Measurements from ENCODE around the gene TMEM181.
A peak's percentile ranks its signal among the peaks of the same experiment; 100 is the strongest.
"Not testable (repeated sequence)": the region's sequence is repeated elsewhere in the genome, so short reads cannot be mapped to it uniquely, and the experiment has no call there.

The TMEM181 gene

GRCh38 chr6:158621694-158622544, 62.0 kb downstream of the TMEM181 start:
- peak; percentile 91 for DNase-seq (ENCODE audit: low spot score)

DNA sequence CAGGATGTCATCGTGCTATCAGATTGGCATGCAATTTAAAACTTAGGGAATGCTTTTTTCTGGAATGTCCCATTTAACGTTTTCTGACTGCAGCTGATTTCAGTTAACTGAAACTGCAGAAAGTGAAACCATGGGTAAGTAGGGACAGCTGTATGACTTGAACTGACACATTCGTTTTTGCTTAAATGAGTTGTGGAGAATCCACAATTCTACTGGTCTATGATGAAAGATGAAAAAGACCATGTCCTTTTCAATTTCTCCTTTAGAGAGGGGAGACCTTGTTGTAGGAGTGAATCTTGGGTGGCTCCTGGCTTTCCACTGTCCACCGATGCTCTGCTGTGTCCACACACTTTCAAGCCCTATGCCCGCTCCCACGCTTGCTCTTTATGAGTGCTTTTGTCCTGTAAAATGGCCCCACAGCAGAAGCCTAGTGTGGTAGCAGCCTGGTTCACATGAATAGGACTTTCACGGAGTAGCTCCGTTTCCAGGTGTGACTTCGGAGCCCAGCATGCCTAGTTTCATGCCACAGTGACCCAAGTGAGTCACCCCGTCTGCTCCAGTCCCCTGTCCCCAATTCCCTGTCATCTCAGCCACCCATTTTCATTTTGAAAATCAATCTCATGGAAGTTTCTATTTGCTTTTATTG, 62.8 kb downstream of the TMEM181 start:
- no peak for DNase-seq (ENCODE audit: low spot score)

DNA sequence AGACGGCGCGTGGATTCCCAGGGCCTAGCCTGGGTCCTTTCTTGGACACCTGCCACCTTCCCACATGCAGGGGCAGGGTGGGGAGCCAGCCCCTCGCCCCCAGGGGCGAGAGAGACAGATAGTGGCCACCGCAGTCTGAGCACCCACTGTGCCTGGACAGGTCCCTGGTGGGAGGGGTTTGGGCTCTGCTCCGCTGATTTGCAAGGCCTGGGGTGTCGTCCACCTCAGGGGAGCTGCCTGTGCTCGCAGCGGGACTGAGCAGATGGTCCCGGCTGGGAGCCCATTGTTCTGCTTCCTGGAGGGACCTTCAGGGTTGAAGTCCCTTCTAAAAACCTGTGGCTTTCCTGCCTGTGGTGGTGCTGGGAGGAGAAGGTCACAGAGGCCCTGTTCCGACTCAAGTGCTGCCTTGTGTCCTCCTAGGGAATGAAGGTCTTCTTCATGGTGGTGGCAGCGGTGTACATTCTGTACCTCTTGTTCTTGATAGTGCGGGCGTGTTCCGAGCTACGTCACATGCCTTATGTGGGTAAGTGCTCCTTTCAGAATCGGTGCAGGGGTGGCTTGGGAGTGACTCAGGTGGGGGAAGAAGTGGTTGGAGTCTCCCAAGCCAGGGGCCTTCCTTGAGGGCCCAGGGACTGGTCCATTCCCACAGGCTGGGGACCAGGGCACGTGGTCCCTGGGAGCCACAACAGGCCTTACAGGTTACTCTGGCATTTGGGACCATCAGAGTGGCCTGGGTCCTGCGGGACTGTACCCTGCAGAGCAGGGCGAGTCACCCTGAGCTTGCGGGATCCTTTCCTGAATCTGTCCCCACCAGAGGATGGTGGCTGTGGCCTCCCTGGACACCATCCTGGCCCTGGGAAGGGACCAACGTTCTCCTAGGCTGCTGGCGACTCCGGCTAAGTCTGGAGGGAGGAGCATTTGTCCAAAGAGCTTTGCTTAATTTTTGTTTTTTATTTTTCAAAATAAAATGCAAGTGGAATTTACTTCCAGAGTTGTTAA, 65.1 kb downstream of the TMEM181 start:
- DNase-seq (ENCODE audit: low spot score), result no peak

- no peak for DNase-seq (ENCODE audit: low spot score)
These were observed 66.0 kb downstream of the TMEM181 start for GRCh38 chr6:158625881-158626305.

DNA sequence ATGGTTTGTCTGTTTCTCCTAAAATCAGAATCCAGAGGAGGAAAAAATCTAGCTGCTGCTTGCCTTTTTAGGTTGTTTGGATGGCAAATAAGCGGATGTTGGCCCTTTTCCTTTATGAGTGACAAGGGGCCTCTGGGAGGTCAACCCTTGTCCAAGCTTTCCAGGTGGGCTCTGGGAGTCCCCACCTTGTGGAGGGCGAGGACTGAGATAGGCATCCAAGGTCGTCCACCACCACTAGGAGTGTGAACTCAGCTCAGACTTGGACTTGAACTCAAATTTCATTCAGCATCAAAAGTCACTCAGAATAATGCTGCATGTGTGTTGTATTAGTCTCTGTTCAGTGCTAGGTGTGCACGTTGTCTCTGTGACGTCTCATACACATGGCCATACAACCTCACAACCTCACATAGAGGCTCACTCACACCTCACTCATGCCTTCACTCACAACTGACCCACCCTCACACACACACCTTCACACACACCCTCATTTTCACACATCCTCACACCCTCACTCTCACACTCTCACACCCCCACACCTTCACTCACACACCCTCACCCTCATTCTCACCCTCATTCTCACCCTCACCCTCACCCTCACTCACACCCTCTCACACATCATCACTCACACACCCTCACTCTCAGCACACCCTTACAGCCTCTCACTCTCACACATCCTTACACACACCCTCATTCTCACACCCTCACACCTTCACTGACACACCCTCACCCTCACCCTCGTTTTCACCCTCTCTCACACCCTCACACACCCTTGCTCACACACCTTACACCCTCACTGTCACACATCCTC, 66.7 kb downstream of the TMEM181 start:
- no peak for DNase-seq (ENCODE audit: low spot score)

- DNase-seq (ENCODE audit: low spot score), result no peak
These were observed 67.5 kb downstream of the TMEM181 start for GRCh38 chr6:158627168-158627939.

DNA sequence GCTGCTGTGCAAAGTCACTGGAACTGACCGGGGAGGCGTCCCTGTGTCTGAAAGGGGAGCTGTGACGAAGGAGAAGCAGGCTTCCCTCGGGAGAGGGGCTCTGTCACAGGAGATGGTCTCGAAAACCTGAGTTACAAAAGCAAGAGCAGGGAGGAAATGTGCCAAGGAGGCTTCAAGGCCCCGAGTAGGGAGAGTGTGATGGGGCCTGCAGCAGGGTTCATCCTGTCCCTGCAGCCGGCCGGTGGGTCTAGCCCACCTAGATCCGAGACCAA, 68.0 kb downstream of the TMEM181 start:
- DNase-seq (ENCODE audit: low spot score), result no peak

GRCh38 chr6:158628542-158628941, 68.7 kb downstream of the TMEM181 start:
- DNase-seq (ENCODE audit: low spot score), result no peak

- peak; percentile 61 for DNase-seq (ENCODE audit: low spot score)
These were observed 69.7 kb downstream of the TMEM181 start for GRCh38 chr6:158629367-158630221.

GRCh38 chr6:158630938-158631616, 71.2 kb downstream of the TMEM181 start:
- DNase-seq (ENCODE audit: low spot score), result no peak

DNA sequence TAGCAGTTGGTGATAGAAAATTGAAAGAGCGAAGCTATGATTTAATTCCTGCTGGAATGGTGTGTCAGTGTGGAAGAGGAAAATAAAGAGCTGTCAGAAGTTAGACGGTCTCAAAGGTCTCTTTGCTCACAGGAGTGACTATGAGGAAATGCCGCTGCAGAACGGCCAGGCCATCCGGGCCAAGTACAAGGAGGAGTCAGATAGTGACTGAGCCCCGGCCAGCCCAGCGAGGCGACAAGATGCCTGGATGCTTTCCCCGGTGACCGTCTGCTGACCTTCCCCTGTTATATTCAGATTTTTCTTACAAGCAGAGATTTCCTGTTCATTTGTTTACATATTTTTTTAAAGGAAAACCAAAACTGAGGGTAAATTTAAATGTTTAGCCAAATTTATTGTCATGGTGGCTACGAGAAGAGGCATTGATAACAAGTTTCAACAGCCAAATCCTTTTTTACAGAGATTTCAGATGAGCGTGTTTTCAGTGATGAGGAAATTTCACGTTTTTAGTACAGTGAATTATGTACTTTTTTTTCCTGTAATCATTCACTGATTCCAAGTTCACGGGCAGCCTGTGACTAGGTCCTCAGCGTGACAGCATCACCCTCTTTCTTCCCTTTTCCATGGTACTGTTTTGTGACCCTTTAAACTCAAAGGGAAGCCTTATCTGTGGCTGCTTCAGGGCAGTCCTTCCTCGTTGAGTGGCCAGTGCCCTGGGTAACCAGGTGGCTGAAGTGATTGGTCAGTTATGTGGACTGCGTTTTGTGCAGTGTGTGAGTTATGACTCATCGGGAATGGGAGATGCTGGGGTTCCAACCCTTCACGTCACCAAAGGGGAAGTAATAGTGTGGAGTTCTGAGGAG, 72.0 kb downstream of the TMEM181 start:
- no peak for DNase-seq (ENCODE audit: low spot score)

DNA sequence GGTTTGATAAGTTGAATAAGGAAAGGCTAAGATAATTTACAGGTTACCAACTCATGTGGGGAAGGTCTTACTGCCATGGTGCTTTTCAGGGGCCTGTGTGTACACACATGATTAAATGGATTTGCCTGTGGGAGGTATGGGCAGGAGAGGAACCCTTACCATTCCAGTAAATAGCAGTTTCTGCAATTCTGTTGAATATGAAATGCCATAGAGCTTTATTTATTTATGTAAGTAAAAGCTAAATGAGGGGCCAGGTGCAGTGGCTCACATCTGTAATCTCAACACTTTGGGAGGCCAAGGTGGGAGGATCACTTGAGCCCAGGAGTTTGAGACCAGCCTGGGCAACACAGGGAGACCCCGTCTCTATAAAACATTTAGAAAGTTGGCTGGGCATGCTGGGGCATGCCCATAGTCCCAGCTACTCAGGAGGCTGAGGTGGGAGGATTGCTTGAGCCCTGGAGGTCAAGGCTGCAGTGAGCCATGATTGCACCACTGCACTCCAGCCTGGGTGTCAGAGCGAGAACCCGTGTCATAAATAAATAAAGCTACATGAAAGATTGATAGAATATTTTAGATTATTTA, 72.7 kb downstream of the TMEM181 start:
- DNase-seq (ENCODE audit: low spot score), result not testable (repeated sequence)

GRCh38 chr6:158633127-158633526, 73.2 kb downstream of the TMEM181 start:
- no peak for DNase-seq (ENCODE audit: low spot score)

DNA sequence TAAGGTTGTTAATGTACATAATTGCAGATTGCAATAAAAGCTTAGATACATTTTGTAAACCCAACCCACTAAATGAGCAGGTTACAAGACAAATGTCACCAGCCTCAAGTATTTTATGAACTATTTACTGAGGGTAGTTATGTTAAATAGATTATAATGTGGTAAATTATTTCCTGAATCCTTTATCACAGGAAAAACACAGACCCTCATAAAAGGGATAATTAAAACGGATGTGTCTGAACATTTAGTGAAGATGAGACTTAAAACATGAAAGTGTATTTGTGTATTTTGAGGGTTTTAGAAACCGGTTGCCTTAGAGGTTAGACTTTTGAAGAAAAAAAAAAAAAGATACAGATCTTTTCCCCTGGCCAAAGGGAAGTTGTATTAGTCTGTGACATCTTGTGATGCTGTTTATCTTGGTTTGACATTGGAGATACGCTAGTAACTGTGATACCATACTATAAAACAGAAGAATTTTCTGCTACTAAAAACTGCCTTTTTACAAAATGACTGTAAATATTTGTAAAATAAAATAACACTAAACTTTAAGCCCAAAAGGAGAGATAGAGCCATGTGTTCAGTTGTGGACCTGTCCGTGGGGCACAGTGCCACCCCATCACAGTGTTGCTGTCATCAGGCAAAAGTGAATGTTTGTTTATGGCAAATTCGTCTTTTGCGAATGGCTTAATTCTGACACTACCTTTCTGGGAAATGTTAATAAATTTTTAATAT, 75.0 kb downstream of the TMEM181 start:
- no peak for DNase-seq (ENCODE audit: low spot score)

DNA sequence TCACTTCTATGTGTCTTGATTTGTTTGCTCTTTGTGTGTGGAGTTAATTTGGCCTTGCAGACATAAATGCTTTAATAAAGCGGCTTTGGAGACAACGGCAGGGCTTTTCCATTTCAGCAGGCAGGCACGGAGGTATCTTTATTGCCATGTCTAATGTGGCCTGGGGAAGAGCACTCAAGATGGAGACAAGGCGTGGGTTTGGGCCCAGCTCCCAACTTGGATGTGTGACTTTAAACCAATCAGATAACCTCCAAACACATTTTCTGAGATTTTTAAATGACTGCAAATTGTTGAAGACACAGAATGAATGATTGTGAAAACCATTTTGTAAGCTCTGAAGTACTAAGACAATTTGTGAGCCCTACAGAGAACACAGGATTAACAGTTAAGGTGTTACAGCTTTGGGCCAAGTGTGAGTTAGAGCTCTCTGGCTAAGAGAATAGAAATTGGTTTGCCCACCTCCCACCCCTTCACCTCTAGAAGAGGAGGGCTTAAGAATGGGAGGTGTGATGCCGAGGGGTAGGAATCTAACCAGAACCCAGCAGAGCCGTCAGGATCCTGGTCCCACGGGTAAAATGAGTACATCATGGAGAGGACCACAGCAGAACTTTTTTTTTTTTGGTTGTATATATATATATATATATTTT, 75.7 kb downstream of the TMEM181 start:
- DNase-seq (ENCODE audit: low spot score), result no peak

DNA sequence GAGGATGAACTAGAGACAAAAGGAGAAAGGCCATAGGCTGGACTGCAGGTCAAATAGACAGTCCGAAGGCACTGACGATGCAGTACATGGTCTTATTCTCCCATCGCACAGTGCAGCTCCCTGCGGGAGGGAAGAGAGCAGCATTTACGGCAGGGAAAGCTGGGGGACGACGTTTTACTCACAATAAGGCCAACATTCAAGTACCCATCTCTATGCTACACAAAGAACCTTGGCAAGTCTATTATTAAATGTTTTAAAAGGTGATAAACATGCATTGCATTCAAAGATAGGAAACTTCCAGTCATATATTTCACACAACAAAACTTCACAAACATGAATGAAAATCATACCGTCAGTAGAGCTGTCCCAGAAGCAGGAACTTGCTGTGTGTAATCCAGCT, 76.9 kb downstream of the TMEM181 start:
- DNase-seq (ENCODE audit: low spot score), result no peak
